Endothelial cell of umbilical vein (primary cell): ENCODE data around the gene PARN. TPM values are rescaled to one million over a fixed set of nuclear protein-coding genes. Genes with fewer than 3 reads are reported as not detected.

ENCODE experiments used
- BruUV-seq: library from RNA; stranded (reverse); fragments of 400-500 nt; replicated peaks from 2 replicates; lab custom pipeline; 2021; lab: Mats Ljungman, UMichigan
- CTCF ChIA-PET: fragments of 300-600, 350-600 bp; sonication (Branson Sonifier 250); formaldehyde crosslinking; loops from one replicate; lab custom pipeline; 2021; ENCODE audit warnings: antibody characterized with exemption, inconsistent platforms; lab: Charles Lee
- POLR2A ChIA-PET: fragments of 300-600, 350-600 bp; sonication (Branson Sonifier 250); formaldehyde crosslinking; loops from one replicate; lab custom pipeline; 2021; ENCODE audit warnings: antibody characterized with exemption, inconsistent platforms; lab: Charles Lee
- DNase-seq: peaks from one replicate; pipeline ENCODE4 v3.0.0-alpha.2; 2011; ENCODE audit warnings: low read depth, low spot score
- FAIRE-seq: peaks from 2 replicates; lab custom pipeline; 2011; peaks lifted over from hg19 to GRCh38; lab: Jason Lieb, UNC
- H2AFZ ChIP-seq: 2 replicates; pipeline ENCODE4 v1.6.0; 2012; ENCODE audit warnings: low read depth, low read length, control low read depth, inconsistent platforms
- H3K27ac ChIP-seq: 2 replicates; pipeline ENCODE4 v1.5.1; 2011; ENCODE audit warnings: low read depth, mild to moderate bottlenecking, control low read depth, low read length, moderate library complexity; ENCODE audit not compliant: insufficient read depth
- H3K27me3 ChIP-seq, 2 experiments: 2 replicates each; pipeline versions ENCODE4 v1.6.0 to v1.6.1; 2011; ENCODE audit warnings: low read length in 2 of 2, mixed read lengths in 1 of 2; ENCODE audit not compliant: control insufficient read depth in 2 of 2, insufficient read depth in 2 of 2
- H3K36me3 ChIP-seq, 2 experiments: 2 replicates in 1 of 2; 3 replicates in 1 of 2; pipeline ENCODE4 v1.5.1; 2011; ENCODE audit warnings: low read length in 2 of 2, mild to moderate bottlenecking in 1 of 2, moderate library complexity in 1 of 2; ENCODE audit not compliant: control insufficient read depth in 2 of 2, insufficient read depth in 2 of 2; ENCODE audit errors: extremely low read depth in 1 of 2
- H3K4me1 ChIP-seq: 3 replicates; pipeline ENCODE4 v1.5.1; 2011; ENCODE audit warnings: mild to moderate bottlenecking, low read length; ENCODE audit not compliant: control insufficient read depth, insufficient read depth; ENCODE audit errors: extremely low read depth
- H3K4me2 ChIP-seq: 2 replicates; pipeline ENCODE4 v1.6.1; 2011; ENCODE audit warnings: low read length, control low read depth, mixed read lengths; ENCODE audit not compliant: insufficient read depth
- H3K4me3 ChIP-seq, 3 experiments: fragments of 200-600 bp in 1 of 3; sonication (generic), shearing (Covaris generic) in 1 of 3; replicated peaks in 1 of 3; 2 replicates each; pipeline ENCODE4 v1.5.1; 2011 to 2016; ENCODE audit warnings: control low read depth in 3 of 3, low read length in 3 of 3, mild to moderate bottlenecking in 2 of 3, inconsistent platforms in 1 of 3, low read depth in 1 of 3, moderate library complexity in 1 of 3; ENCODE audit not compliant: insufficient read depth in 1 of 3
- H3K79me2 ChIP-seq: 2 replicates; pipeline ENCODE4 v1.6.0; 2012; ENCODE audit warnings: low read length, inconsistent platforms; ENCODE audit not compliant: control insufficient read depth, insufficient read depth
- H3K9ac ChIP-seq: replicated peaks from 2 replicates; pipeline ENCODE3; 2011; ENCODE audit warnings: low read length, control low read depth; ENCODE audit not compliant: insufficient read depth; ENCODE audit errors: extremely low read depth
- H3K9me1 ChIP-seq: replicated peaks from 3 replicates; pipeline ENCODE4 v1.6.0; 2011; ENCODE audit warnings: mild to moderate bottlenecking, low read length; ENCODE audit not compliant: control insufficient read depth, insufficient read depth; ENCODE audit errors: extremely low read depth
- H3K9me3 ChIP-seq: replicated peaks from 2 replicates; pipeline ENCODE4 v1.5.1; 2012; ENCODE audit warnings: low read length, inconsistent platforms; ENCODE audit not compliant: control insufficient read depth, insufficient read depth
- H4K20me1 ChIP-seq: replicated peaks from 2 replicates; pipeline ENCODE3; 2011; ENCODE audit warnings: mild to moderate bottlenecking, low read length; ENCODE audit not compliant: control insufficient read depth, insufficient read depth; ENCODE audit errors: extremely low read depth
- CTCF ChIP-seq, 2 donors: IDR thresholded peaks; 1 replicate in 1 of 2; 2 replicates in 1 of 2; pipeline ENCODE4 v1.5.1; 2011; ENCODE audit warnings: low read length in 2 of 2, mild to moderate bottlenecking in 2 of 2, moderate library complexity in 2 of 2, control low read depth in 1 of 2, inconsistent platforms in 1 of 2, low read depth in 1 of 2; ENCODE audit not compliant: insufficient read depth in 1 of 2; ENCODE audit errors: extremely low read depth in 1 of 2
- EZH2 ChIP-seq: IDR thresholded peaks from 2 replicates; pipeline ENCODE4 v1.6.1; 2012; ENCODE audit warnings: borderline replicate concordance, low read depth, mild to moderate bottlenecking, moderate library complexity, low read length, inconsistent platforms; ENCODE audit not compliant: severe bottlenecking
- FOS ChIP-seq: IDR thresholded peaks from 2 replicates; pipeline ENCODE4 v1.6.1; 2011; ENCODE audit warnings: mild to moderate bottlenecking, low read length, moderate library complexity, borderline replicate concordance; ENCODE audit not compliant: insufficient read depth
- GATA2 ChIP-seq: IDR thresholded peaks from 2 replicates; pipeline ENCODE4 v1.7.0; 2011; ENCODE audit warnings: low read depth, mild to moderate bottlenecking, moderate library complexity, mixed read lengths, low read length; ENCODE audit not compliant: insufficient read length, insufficient read depth
- JUN ChIP-seq: IDR thresholded peaks from 2 replicates; pipeline ENCODE4 v1.6.1; 2011; ENCODE audit warnings: borderline replicate concordance, low read depth; ENCODE audit not compliant: insufficient read length, insufficient read depth
- MYC ChIP-seq: IDR thresholded peaks from one replicate; pipeline ENCODE4 v1.6.1; 2011; ENCODE audit warnings: mild to moderate bottlenecking, low read depth, low read length
- POLR2A ChIP-seq: IDR thresholded peaks from 2 replicates; pipeline ENCODE4 v1.6.1; 2012; ENCODE audit warnings: low read depth, mild to moderate bottlenecking, control low read depth, low read length
- POLR2AphosphoS5 ChIP-seq: IDR thresholded peaks from 2 replicates; pipeline ENCODE4 v1.6.1; 2012; ENCODE audit warnings: low read depth, mild to moderate bottlenecking, control low read depth, low read length, moderate library complexity; ENCODE audit not compliant: insufficient read depth
- dilution Hi-C: fragments of 300-500 bp; cut with MboI; formaldehyde crosslinking; loops from one replicate; pipeline ENCODE4 v1.15.0; 2019; ENCODE audit warnings: low sequenced_read_pairs; ENCODE audit not compliant: extremely low pct_ligation_motif_present
- intact Hi-C: fragments of 100-400 bp; cut with micrococcal nuclease; formaldehyde crosslinking; loops from one replicate; pipeline ENCODE4 v1.10.0; 2022
- polyA plus RNA-seq, 4 experiments: library from polyadenylated mRNA; depleted of rRNA in 3 of 4; stranded (reverse) in 3 of 4; unstranded in 1 of 4; fragments of >200 nt; gene quantifications; 2 replicates each; pipeline versions ENCODE4 v1.2.1 to v1.2.3, GENCODE V29; 2011 to 2012; ENCODE audit warnings: missing spikeins in 1 of 4
- total RNA-seq: library from RNA; stranded (reverse); gene quantifications from 2 replicates; pipeline ENCODE4 v1.2.3, GENCODE V29; 2021
- TF ChIP-seq, protein P1 (sequence below): IDR thresholded peaks from 2 replicates; pipeline ENCODE4 v1.6.1; 2011; ENCODE audit not compliant: insufficient read depth, insufficient read length

The PARN gene
- total and polyA plus RNA-seq, 2 donors (not counting 3 experiments of a cell fraction or from before 2014, with no cell fraction given) = 16.9 to 24.6 TPM

DNA sequence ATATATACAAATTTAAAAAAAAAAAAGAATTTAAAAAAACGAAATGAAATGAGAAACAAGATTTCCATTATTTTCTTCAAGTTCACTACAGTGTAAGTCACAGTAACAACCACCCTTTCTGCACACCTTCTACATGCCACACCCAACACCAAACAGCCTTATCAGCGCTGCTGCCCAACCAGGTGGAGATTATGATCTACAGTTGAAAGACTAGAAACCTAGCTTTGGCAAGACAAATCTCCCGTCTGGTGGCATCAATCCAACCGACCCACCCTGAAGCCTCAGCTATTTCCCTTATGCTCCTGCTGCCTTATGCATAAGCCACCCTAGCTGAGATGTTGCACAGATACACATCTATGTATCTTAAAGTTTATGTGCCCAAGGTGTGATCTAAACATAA is 60.8 kb downstream of the PARN start:
- Histone ChIP-seq H3K9ac (no peak overlapping the region), H3K4me2 (no peak overlapping the region), H3K79me2 (no peaks in the 10 kb centered on the region), H2AFZ (no peak overlapping the region), H3K4me1 (peaks cover 17% of the 10 kb centered on the region), H3K4me3 (no peak overlapping the region), H3K9me1 (no peaks in the 10 kb centered on the region), H3K36me3 (no peaks in the 10 kb centered on the region), H3K27ac (no peak overlapping the region), H3K27me3 (no peaks in the 10 kb centered on the region), H4K20me1 (no peaks in the 10 kb centered on the region), H3K9me3 (no peaks in the 10 kb centered on the region)
- CTCF ChIA-PET = no interaction called here
- TF ChIP-seq MYC (no peak), EZH2 (no peak), CTCF (IDR thresholded peaks at IDR 0.05; ENCODE audit: extremely low read depth in 1 of 2, insufficient read depth in 1 of 2, low read depth in 1 of 2, low read length in 2 of 2) (no peak), POLR2A (no peak), GATA2 (no peak), JUN (no peak), POLR2AphosphoS5 (no peak), FOS (no peak)
- TF ChIP-seq, protein P1, sequence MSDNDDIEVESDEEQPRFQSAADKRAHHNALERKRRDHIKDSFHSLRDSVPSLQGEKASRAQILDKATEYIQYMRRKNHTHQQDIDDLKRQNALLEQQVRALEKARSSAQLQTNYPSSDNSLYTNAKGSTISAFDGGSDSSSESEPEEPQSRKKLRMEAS = no peak
- DNase-seq (no peak), FAIRE-seq (no peak)
- POLR2A ChIA-PET = no interaction called here
- dilution Hi-C loops = no loop called here
- intact Hi-C loops = no loop called here
- BruUV-seq = no TSS peak
